Measurements from ENCODE around the gene FSTL4. TPM values are rescaled to one million over a fixed set of nuclear protein-coding genes. Genes with fewer than 3 reads are reported as not detected.

FSTL4 gene
- polyA plus RNA-seq, 3 donors = not detected

DNA sequence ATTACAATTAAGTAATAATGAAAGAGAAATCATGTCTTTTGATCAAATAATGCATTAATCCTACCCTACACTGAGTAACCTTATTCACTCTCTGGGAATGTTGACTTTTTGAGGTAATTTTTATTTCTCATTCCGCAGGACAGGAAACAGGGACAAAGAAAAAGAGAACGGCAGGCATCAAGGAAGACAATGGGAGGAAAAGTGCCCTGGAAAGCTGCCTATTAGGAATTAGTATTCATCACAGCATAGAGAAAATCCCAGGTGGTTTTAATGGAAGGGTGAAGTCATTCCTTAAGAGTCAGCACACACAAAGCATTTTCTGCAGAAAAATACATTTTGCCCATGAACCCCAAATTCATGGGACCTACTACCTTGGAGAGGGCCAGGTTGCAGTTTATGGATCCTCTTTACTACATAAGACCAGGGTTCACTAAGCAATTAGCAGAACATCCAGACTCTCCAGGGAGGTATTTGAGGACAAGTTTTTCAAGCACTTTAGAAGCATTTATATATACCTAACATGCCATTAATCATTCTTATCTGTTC lies 9.4 kb downstream of the FSTL4 start:
- peaks cover 16 to 37% (median 25%) of the 10 kb centered on the region in 3 donors for H3K27me3 Mint-ChIP-seq (ENCODE audit: low read depth in 3 of 3)
- Histone ChIP-seq H2AFZ (ENCODE audit: insufficient read depth, low read depth, low read length, poor library complexity, severe bottlenecking) (no peak overlapping the region), H3K27ac (ENCODE audit: low read depth in 1 of 2, low read length in 2 of 2) (no peak overlapping the region), H3K9me3 (replicated peaks in 1 of 2; ENCODE audit: control insufficient read depth in 1 of 2, insufficient read depth in 1 of 2, low read length in 2 of 2) (no peaks in the 10 kb centered on the region), H3K36me3 (replicated peaks in 1 of 2; ENCODE audit: control insufficient read depth in 1 of 2, insufficient read depth in 2 of 2, low read length in 2 of 2) (no peaks in the 10 kb centered on the region), H3K9ac (ENCODE audit: insufficient read depth, low read length, poor library complexity, severe bottlenecking) (no peak overlapping the region), H3K4me3 (replicated peaks in 1 of 3; ENCODE audit: low read depth in 2 of 3, low read length in 3 of 3) (no peak overlapping the region), H3K27me3 (ENCODE audit: control insufficient read depth in 2 of 2, insufficient read depth in 2 of 2, low read length in 2 of 2) (peaks cover 7 to 12% of the 10 kb centered on the region in 2 donors), H4K20me1 (ENCODE audit: insufficient read depth, low read length) (no peaks in the 10 kb centered on the region), H3K79me2 (ENCODE audit: insufficient read depth, low read length) (no peaks in the 10 kb centered on the region), H3K4me1 (ENCODE audit: control insufficient read depth in 1 of 2, insufficient read depth in 2 of 2, low read length in 2 of 2) (no peaks in the 10 kb centered on the region), H3K4me2 (replicated peaks; ENCODE audit: extremely low read depth, low read length, poor library complexity, severe bottlenecking) (no peak overlapping the region)
- no CpG with 5 or more reads among the region's 2 CpGs for WGBS (ENCODE audit: insufficient coverage)
- H3K9me3 Mint-ChIP-seq = peaks cover 0 to 6% (median 0%) of the 10 kb centered on the region in 7 donors
- no peak overlapping the region for H3K4me3 Mint-ChIP-seq
- H3K36me3 Mint-ChIP-seq = no peaks in the 10 kb centered on the region
- intact Hi-C loops (cut with micrococcal nuclease) = no loop called here
- no peak for TF ChIP-seq CTCF (IDR thresholded peaks at IDR 0.05)
- H3K27ac Mint-ChIP-seq = peak overlapping the region in 1 of 7 donors; percentile 4
- H3K4me1 Mint-ChIP-seq = no peaks in the 10 kb centered on the region
- DNase-seq = no peak

DNA sequence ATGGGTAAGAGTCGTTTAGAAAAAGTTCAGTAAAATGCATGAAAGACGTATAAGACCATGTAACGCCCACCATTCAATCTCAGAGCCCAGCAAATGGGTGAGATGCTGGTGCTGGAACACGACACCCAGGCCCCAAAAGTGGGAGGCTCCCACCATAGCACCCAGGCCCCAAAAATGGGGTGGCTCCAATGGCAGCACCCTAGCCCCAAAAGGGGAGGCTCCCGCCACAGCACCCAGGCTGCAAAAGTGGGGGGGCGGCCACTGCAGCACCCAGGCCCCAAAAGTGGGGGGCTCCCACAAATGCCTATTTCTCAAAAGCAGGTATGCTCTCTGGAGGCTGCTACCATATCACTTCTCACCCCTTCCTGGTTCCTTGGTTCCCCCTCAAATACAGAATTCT lies 12.7 kb downstream of the FSTL4 start:
- H4K20me1 ChIP-seq (ENCODE audit: insufficient read depth, low read length) = no peaks in the 10 kb centered on the region
- DNase-seq = no peak
- no peak overlapping the region for H3K27ac ChIP-seq (ENCODE audit: low read depth in 1 of 2, low read length in 2 of 2)
- H3K4me2 ChIP-seq (replicated peaks; ENCODE audit: extremely low read depth, low read length, poor library complexity, severe bottlenecking) = no peak overlapping the region
- WGBS (ENCODE audit: insufficient coverage) = 81% methylated on average over 4 of the region's 6 CpGs
- intact Hi-C loops (cut with micrococcal nuclease) = no loop called here
- no peak for TF ChIP-seq CTCF (IDR thresholded peaks at IDR 0.05)
- H3K27me3 Mint-ChIP-seq (ENCODE audit: low read depth in 3 of 3) = peaks cover 11 to 28% (median 14%) of the 10 kb centered on the region in 3 donors
- no peak overlapping the region for H2AFZ ChIP-seq (ENCODE audit: insufficient read depth, low read depth, low read length, poor library complexity, severe bottlenecking)
- H3K4me1 ChIP-seq (ENCODE audit: control insufficient read depth in 1 of 2, insufficient read depth in 2 of 2, low read length in 2 of 2) = no peaks in the 10 kb centered on the region
- H3K9ac ChIP-seq (ENCODE audit: insufficient read depth, low read length, poor library complexity, severe bottlenecking) = no peak overlapping the region
- H3K4me3 Mint-ChIP-seq = no peak overlapping the region
- no peaks in the 10 kb centered on the region for H3K4me1 Mint-ChIP-seq
- H3K27me3 ChIP-seq (ENCODE audit: control insufficient read depth in 2 of 2, insufficient read depth in 2 of 2, low read length in 2 of 2) = peaks cover 3 to 8% of the 10 kb centered on the region in 2 donors
- no peaks in the 10 kb centered on the region for H3K36me3 ChIP-seq (replicated peaks in 1 of 2; ENCODE audit: control insufficient read depth in 1 of 2, insufficient read depth in 2 of 2, low read length in 2 of 2)
- no peaks in the 10 kb centered on the region for H3K79me2 ChIP-seq (ENCODE audit: insufficient read depth, low read length)
- no peaks in the 10 kb centered on the region for H3K9me3 ChIP-seq (replicated peaks in 1 of 2; ENCODE audit: control insufficient read depth in 1 of 2, insufficient read depth in 1 of 2, low read length in 2 of 2)
- peaks cover 0 to 9% (median 0%) of the 10 kb centered on the region in 7 donors for H3K9me3 Mint-ChIP-seq
- no peaks in the 10 kb centered on the region for H3K36me3 Mint-ChIP-seq
- H3K4me3 ChIP-seq (replicated peaks in 1 of 3; ENCODE audit: low read depth in 2 of 3, low read length in 3 of 3) = no peak overlapping the region
- no peak overlapping the region for H3K27ac Mint-ChIP-seq

All from CD14-positive monocyte (primary cell).